ENCODE data around the gene HAPLN3.

HAPLN3 gene

GRCh38 chr15:88858934-88859333, 36.4 kb downstream of the HAPLN3 start:
- DNase-seq, result no peak

GRCh38 chr15:88852476-88852875, 42.9 kb downstream of the HAPLN3 start:
- DNase-seq, result no peak

GRCh38 chr15:88849376-88850072, 45.8 kb downstream of the HAPLN3 start:
- no peak for DNase-seq

GRCh38 chr15:88848203-88848602, 47.1 kb downstream of the HAPLN3 start:
- no peak for DNase-seq

- no peak for DNase-seq
Observed at GRCh38 chr15:88847144-88847543, 48.2 kb downstream of the HAPLN3 start.

GRCh38 chr15:88845616-88846015, 49.7 kb downstream of the HAPLN3 start:
- no peak for DNase-seq

GRCh38 chr15:88844749-88845386, 50.5 kb downstream of the HAPLN3 start:
- DNase-seq, result no peak

- DNase-seq, result no peak
Observed at GRCh38 chr15:88843334-88843733, 52.0 kb downstream of the HAPLN3 start.

- DNase-seq, result no peak
Observed at GRCh38 chr15:88842156-88842555, 53.2 kb downstream of the HAPLN3 start.

GRCh38 chr15:88841236-88841635, 54.1 kb downstream of the HAPLN3 start:
- DNase-seq, result no peak

GRCh38 chr15:88839961-88840360, 55.4 kb downstream of the HAPLN3 start:
- DNase-seq, result no peak

- DNase-seq, result no peak
Observed at GRCh38 chr15:88839146-88839545, 56.2 kb downstream of the HAPLN3 start.

GRCh38 chr15:88838667-88839066, 56.7 kb downstream of the HAPLN3 start:
- DNase-seq, result no peak

GRCh38 chr15:88835646-88836045, 59.7 kb downstream of the HAPLN3 start:
- DNase-seq, result no peak

GRCh38 chr15:88835119-88835518, 60.2 kb downstream of the HAPLN3 start:
- no peak for DNase-seq

- no peak for DNase-seq
Observed at GRCh38 chr15:88834211-88834812, 61.0 kb downstream of the HAPLN3 start.

GRCh38 chr15:88833731-88834100, 61.6 kb downstream of the HAPLN3 start:
- DNase-seq, result no peak

GRCh38 chr15:88832820-88833730, 62.3 kb downstream of the HAPLN3 start:
- DNase-seq, result no peak

- DNase-seq, result no peak
Observed at GRCh38 chr15:88830016-88830415, 65.3 kb downstream of the HAPLN3 start.

- DNase-seq, result no peak
Observed at GRCh38 chr15:88828791-88829190, 66.6 kb downstream of the HAPLN3 start.
